ELF-1 (cell line): ENCODE results near the gene SP3.
A peak's percentile ranks its signal among the peaks of the same experiment; 100 is the strongest.

ENCODE experiments used
- DNase-seq: peaks from one replicate; pipeline ENCODE4 v3.0.0-alpha.2; 2016; ENCODE audit warnings: low read depth, low spot score

Gene SP3

GRCh38 chr2:173965372-173966025 lies at the start of gene SP3:
SP3 (minus strand) TSS chr2:173965373; CDS start chr2:173965171, 202 bp downstream.
- DNase-seq = peak; percentile 98

GRCh38 chr2:174014699-174015070 lies 49.5 kb upstream of the SP3 start:
- DNase-seq = no peak

- no peak for DNase-seq
Observed at GRCh38 chr2:174014011-174014698, 49.0 kb upstream of the SP3 start.

GRCh38 chr2:174013315-174013751 lies 48.2 kb upstream of the SP3 start:
- peak; percentile 77 for DNase-seq

- DNase-seq = peak; percentile 73
Observed at GRCh38 chr2:174012347-174013314, 47.5 kb upstream of the SP3 start.

- DNase-seq = no peak
Observed at GRCh38 chr2:174011796-174012195, 46.6 kb upstream of the SP3 start.

GRCh38 chr2:174011173-174011572 lies 46.0 kb upstream of the SP3 start:
- no peak for DNase-seq

GRCh38 chr2:174009488-174010223 lies 44.5 kb upstream of the SP3 start:
- DNase-seq = no peak

GRCh38 chr2:174008720-174009119 lies 43.5 kb upstream of the SP3 start:
- DNase-seq = no peak

GRCh38 chr2:174007010-174007409 lies 41.8 kb upstream of the SP3 start:
- DNase-seq = no peak

GRCh38 chr2:174005801-174006419 lies 40.7 kb upstream of the SP3 start:
- peak; percentile 32 for DNase-seq

- DNase-seq = no peak
Observed at GRCh38 chr2:174004905-174005605, 39.9 kb upstream of the SP3 start.

GRCh38 chr2:174003720-174004695 lies 38.8 kb upstream of the SP3 start:
- DNase-seq = peak; percentile 42

GRCh38 chr2:174002679-174003078 lies 37.5 kb upstream of the SP3 start:
- no peak for DNase-seq

GRCh38 chr2:174001107-174001506 lies 35.9 kb upstream of the SP3 start:
- DNase-seq = no peak

GRCh38 chr2:173999724-174000123 lies 34.6 kb upstream of the SP3 start:
- no peak for DNase-seq

- no peak for DNase-seq
Observed at GRCh38 chr2:173999272-173999671, 34.1 kb upstream of the SP3 start.

GRCh38 chr2:173998386-173998785 lies 33.2 kb upstream of the SP3 start:
- no peak for DNase-seq

GRCh38 chr2:173997753-173998152 lies 32.6 kb upstream of the SP3 start:
- DNase-seq = no peak
